Measurements from ENCODE around the gene EPHX1.

GRCh38 chr1:225855503-225856300 lies 45.8 kb downstream of the EPHX1 start:
- TF ChIP-seq CTCF (IDR thresholded peaks at IDR 0.05) (no peak), POLR2AphosphoS5 (IDR thresholded peaks at IDR 0.05) (no peak), POLR2A (IDR thresholded peaks at IDR 0.05) (no peak)

Data from breast epithelium (tissue), 3 donors.